HG03196 (cell line): ENCODE measurements around the gene ELMOD3.
A peak's percentile ranks its signal among the peaks of the same experiment; 100 is the strongest.
"Not testable (repeated sequence)": the region's sequence is repeated elsewhere in the genome, so short reads cannot be mapped to it uniquely, and the experiment has no call there.

ENCODE experiments used
- ATAC-seq: cut with Tn5 transposase; IDR thresholded peaks from one replicate; pipeline ENCODE4 v1.9.1; 2021; ENCODE audit not compliant: unreplicated experiment

The ELMOD3 gene

GRCh38 chr2:85354286-85355072 lies at the start of gene ELMOD3, which contains the start of gene RETSAT:
Gene ELMOD3 (plus strand): TSS chr2:85354769. CDS start chr2:85357199, 2,430 bp downstream.
Gene RETSAT (minus strand): TSS chr2:85354528. CDS start chr2:85354507, 21 bp downstream.
- peak; percentile 95 for ATAC-seq

- ATAC-seq = no peak
These were observed 47.1 kb upstream of the ELMOD3 start for GRCh38 chr2:85307527-85307897.

GRCh38 chr2:85308201-85308600 lies 46.4 kb upstream of the ELMOD3 start:
- ATAC-seq = no peak

GRCh38 chr2:85308896-85309555 lies 45.5 kb upstream of the ELMOD3 start:
- ATAC-seq = no peak

- no peak for ATAC-seq
These were observed 44.8 kb upstream of the ELMOD3 start for GRCh38 chr2:85309699-85310321.

- no peak for ATAC-seq
These were observed 44.2 kb upstream of the ELMOD3 start for GRCh38 chr2:85310330-85310729.

GRCh38 chr2:85312404-85312803 lies 42.2 kb upstream of the ELMOD3 start:
- no peak for ATAC-seq

GRCh38 chr2:85314884-85315242 lies 39.7 kb upstream of the ELMOD3 start:
- ATAC-seq = no peak

- ATAC-seq = not testable (repeated sequence)
These were observed 38.6 kb upstream of the ELMOD3 start for GRCh38 chr2:85315921-85316320.

- ATAC-seq = no peak
These were observed 36.1 kb upstream of the ELMOD3 start for GRCh38 chr2:85318222-85319074.

- ATAC-seq = no peak
These were observed 34.8 kb upstream of the ELMOD3 start for GRCh38 chr2:85319796-85320195.

- no peak for ATAC-seq
These were observed 31.1 kb upstream of the ELMOD3 start for GRCh38 chr2:85323351-85323987.

GRCh38 chr2:85323988-85324367 lies 30.6 kb upstream of the ELMOD3 start:
- not testable (repeated sequence) for ATAC-seq

- ATAC-seq = no peak
These were observed 29.7 kb upstream of the ELMOD3 start for GRCh38 chr2:85324639-85325465.

- no peak for ATAC-seq
These were observed 29.1 kb upstream of the ELMOD3 start for GRCh38 chr2:85325466-85325811.

- peak; percentile 32 for ATAC-seq
These were observed 28.0 kb upstream of the ELMOD3 start for GRCh38 chr2:85326406-85327159.

- ATAC-seq = peak; percentile 34
These were observed 27.3 kb upstream of the ELMOD3 start for GRCh38 chr2:85327160-85327821.

GRCh38 chr2:85327822-85328617 lies 26.5 kb upstream of the ELMOD3 start, which contains the start of gene TGOLN2:
Gene TGOLN2 (minus strand): TSS chr2:85327989. CDS start chr2:85327962, 27 bp downstream.
- ATAC-seq = peak; percentile 82
